ENCODE data around the gene COPG1. TPM values are rescaled to one million over a fixed set of nuclear protein-coding genes. Genes with fewer than 3 reads are reported as not detected.
A peak's percentile ranks its signal among the peaks of the same experiment; 100 is the strongest.

COPG1 gene
- polyA plus RNA-seq, 1 donor: 176 TPM

GRCh38 chr3:129313665-129314385 is 64.4 kb downstream of the COPG1 start:
- DNase-seq: no peak

GRCh38 chr3:129314386-129315222 is 65.2 kb downstream of the COPG1 start:
- peak; percentile 91 for DNase-seq

GRCh38 chr3:129315223-129315997 is 66.0 kb downstream of the COPG1 start:
- DNase-seq: no peak

GRCh38 chr3:129315998-129316247 is 66.5 kb downstream of the COPG1 start:
- DNase-seq: no peak

GRCh38 chr3:129316248-129317013 is 67.0 kb downstream of the COPG1 start:
- DNase-seq: peak; percentile 90

- DNase-seq: peak; percentile 19
Measured at GRCh38 chr3:129317014-129317771, 67.8 kb downstream of the COPG1 start.

- no peak for DNase-seq
Measured at GRCh38 chr3:129317848-129318247, 68.4 kb downstream of the COPG1 start.

GRCh38 chr3:129318921-129319320 is 69.5 kb downstream of the COPG1 start:
- no peak for DNase-seq

GRCh38 chr3:129320261-129320660 is 70.9 kb downstream of the COPG1 start:
- no peak for DNase-seq

GRCh38 chr3:129320825-129321487 is 71.5 kb downstream of the COPG1 start:
- no peak for DNase-seq

GRCh38 chr3:129321887-129322286 is 72.5 kb downstream of the COPG1 start:
- no peak for DNase-seq

GRCh38 chr3:129323651-129324294 is 74.4 kb downstream of the COPG1 start:
- no peak for DNase-seq

GRCh38 chr3:129324855-129325254 is 75.4 kb downstream of the COPG1 start:
- DNase-seq: no peak

- DNase-seq: no peak
Measured at GRCh38 chr3:129325383-129325782, 76.0 kb downstream of the COPG1 start.

GRCh38 chr3:129326138-129326537 is 76.7 kb downstream of the COPG1 start:
- no peak for DNase-seq

- peak; percentile 25 for DNase-seq
Measured at GRCh38 chr3:129326595-129326994, 77.2 kb downstream of the COPG1 start.
